ENCODE measurements around the gene FKBP1A.

Gene FKBP1A

GRCh38 chr20:1341561-1342265 lies 51.1 kb downstream of the FKBP1A start:
- TF ChIP-seq CTCF (IDR thresholded peaks at IDR 0.05; ENCODE audit: insufficient read depth, low read depth, low read length, missing control alignments): no peak
- no peak for DNase-seq (ENCODE audit: low read depth)
- H3K4me3 ChIP-seq (ENCODE audit: low read depth, low read length): no peak overlapping the region

- H3K4me3 ChIP-seq (ENCODE audit: low read depth, low read length): no peak overlapping the region
These were observed 54.1 kb downstream of the FKBP1A start for GRCh38 chr20:1338801-1339200.

GRCh38 chr20:1338096-1338495 lies 54.8 kb downstream of the FKBP1A start:
- no peak overlapping the region for H3K4me3 ChIP-seq (ENCODE audit: low read depth, low read length)
- DNase-seq (ENCODE audit: low read depth): no peak
- TF ChIP-seq CTCF (IDR thresholded peaks at IDR 0.05; ENCODE audit: insufficient read depth, low read depth, low read length, missing control alignments): no peak

More at GRCh38 chr20:1338801-1339200, 54.1 kb downstream of the FKBP1A start:
- TF ChIP-seq CTCF (IDR thresholded peaks at IDR 0.05; ENCODE audit: insufficient read depth, low read depth, low read length, missing control alignments): no peak
- DNase-seq (ENCODE audit: low read depth): no peak

GRCh38 chr20:1337441-1337840 lies 55.4 kb downstream of the FKBP1A start:
- no peak for TF ChIP-seq CTCF (IDR thresholded peaks at IDR 0.05; ENCODE audit: insufficient read depth, low read depth, low read length, missing control alignments)
- H3K4me3 ChIP-seq (ENCODE audit: low read depth, low read length): no peak overlapping the region
- no peak for DNase-seq (ENCODE audit: low read depth)

GRCh38 chr20:1336699-1337367 lies 56.0 kb downstream of the FKBP1A start:
- no peak overlapping the region for H3K4me3 ChIP-seq (ENCODE audit: low read depth, low read length)
- no peak for TF ChIP-seq CTCF (IDR thresholded peaks at IDR 0.05; ENCODE audit: insufficient read depth, low read depth, low read length, missing control alignments)
- no peak for DNase-seq (ENCODE audit: low read depth)

- TF ChIP-seq CTCF (IDR thresholded peaks at IDR 0.05; ENCODE audit: insufficient read depth, low read depth, low read length, missing control alignments): no peak
- no peak for DNase-seq (ENCODE audit: low read depth)
- H3K4me3 ChIP-seq (ENCODE audit: low read depth, low read length): no peak overlapping the region
These were observed 56.7 kb downstream of the FKBP1A start for GRCh38 chr20:1335961-1336698.

Measured in GM12865 (cell line).